Left forelimb (tissue), 1 donor: Measurements from ENCODE around the gene SFTA2.
"Not testable (repeated sequence)": the region's sequence is repeated elsewhere in the genome, so short reads cannot be mapped to it uniquely, and the experiment has no call there.

ENCODE experiments used
- DNase-seq: peaks from one replicate; pipeline ENCODE4 v3.0.0-alpha.2; 2018; ENCODE audit warnings: low spot score

SFTA2 gene

GRCh38 chr6:30912746-30913520, 19.0 kb downstream of the SFTA2 start:
- DNase-seq = no peak

- not testable (repeated sequence) for DNase-seq
These were observed 21.5 kb downstream of the SFTA2 start for GRCh38 chr6:30910473-30910872.

- no peak for DNase-seq
These were observed 23.3 kb downstream of the SFTA2 start for GRCh38 chr6:30908700-30909099.

- DNase-seq = peak; percentile 95
These were observed 24.0 kb downstream of the SFTA2 start, which contains the start of gene GTF2H4 for GRCh38 chr6:30907758-30908591. GTF2H4 (plus strand) TSS chr6:30908207.

- DNase-seq = not testable (repeated sequence)
These were observed 24.6 kb downstream of the SFTA2 start for GRCh38 chr6:30907290-30907757.

GRCh38 chr6:30903236-30903635, 28.7 kb downstream of the SFTA2 start:
- DNase-seq = no peak

GRCh38 chr6:30902709-30903108, 29.3 kb downstream of the SFTA2 start:
- DNase-seq = no peak

- DNase-seq = not testable (repeated sequence)
These were observed 29.8 kb downstream of the SFTA2 start for GRCh38 chr6:30902196-30902595.

- DNase-seq = no peak
These were observed 30.5 kb downstream of the SFTA2 start for GRCh38 chr6:30901436-30901835.

GRCh38 chr6:30900863-30901417, 31.0 kb downstream of the SFTA2 start:
- DNase-seq = no peak

GRCh38 chr6:30898750-30899360, 33.1 kb downstream of the SFTA2 start:
- no peak for DNase-seq

GRCh38 chr6:30897882-30898281, 34.1 kb downstream of the SFTA2 start:
- no peak for DNase-seq

- DNase-seq = no peak
These were observed 35.4 kb downstream of the SFTA2 start for GRCh38 chr6:30896541-30896940.

- no peak for DNase-seq
These were observed 36.6 kb downstream of the SFTA2 start for GRCh38 chr6:30895343-30895742.

- no peak for DNase-seq
These were observed 37.0 kb downstream of the SFTA2 start for GRCh38 chr6:30894935-30895334.

GRCh38 chr6:30894381-30894780, 37.6 kb downstream of the SFTA2 start:
- DNase-seq = no peak

GRCh38 chr6:30893666-30894065, 38.3 kb downstream of the SFTA2 start:
- no peak for DNase-seq

GRCh38 chr6:30893001-30893591, 38.9 kb downstream of the SFTA2 start:
- no peak for DNase-seq

- peak; percentile 56 for DNase-seq
These were observed 40.0 kb downstream of the SFTA2 start for GRCh38 chr6:30891816-30892538.

- DNase-seq = no peak
These were observed 40.6 kb downstream of the SFTA2 start for GRCh38 chr6:30891450-30891723.
